SK-N-SH (cell line): ENCODE data around the gene RB1.

Experiments used
- CTCF ChIP-seq: fragments of 200-600 bp; sonication (generic); IDR thresholded peaks from 2 replicates; pipeline ENCODE4 v1.6.1; 2017; ENCODE audit warnings: antibody characterized with exemption, mild to moderate bottlenecking, moderate library complexity
- EZH2phosphoT487 ChIP-seq: fragments of 200-600 bp; sonication (generic); IDR thresholded peaks from 2 replicates; pipeline ENCODE4 v1.6.1; 2017; ENCODE audit warnings: low read depth, mixed run types, mild to moderate bottlenecking, antibody characterized with exemption, moderate library complexity, borderline replicate concordance
- GABPA ChIP-seq: IDR thresholded peaks from 2 replicates; pipeline ENCODE4 v1.4.0; 2012; ENCODE audit warnings: low read depth, mild to moderate bottlenecking
- MXI1 ChIP-seq: IDR thresholded peaks from 2 replicates; pipeline ENCODE4 v1.6.1; 2012; ENCODE audit warnings: mild to moderate bottlenecking, low read depth, low read length, improper control_type of control experiment
- NRF1 ChIP-seq: IDR thresholded peaks from 2 replicates; pipeline ENCODE4 v1.6.1; 2012; ENCODE audit warnings: low read depth, mild to moderate bottlenecking, low read length
- POLR2AphosphoS5 ChIP-seq: IDR thresholded peaks from 2 replicates; pipeline ENCODE4 v1.6.1; 2012; ENCODE audit warnings: low read depth, low read length
- RAD21 ChIP-seq: IDR thresholded peaks from 2 replicates; pipeline ENCODE4 v1.6.1; 2012; ENCODE audit warnings: mild to moderate bottlenecking, low read length
- RCOR1 ChIP-seq: fragments of 150-350 bp; IDR thresholded peaks from 2 replicates; pipeline ENCODE4 v1.6.1; 2017; ENCODE audit warnings: antibody characterized with exemption, low read length
- REST ChIP-seq: IDR thresholded peaks from 2 replicates; pipeline ENCODE4 v1.6.1; 2012; ENCODE audit warnings: mild to moderate bottlenecking, low read depth, low read length, moderate library complexity
- SMC3 ChIP-seq: IDR thresholded peaks from 2 replicates; pipeline ENCODE4 v1.6.1; 2012; ENCODE audit warnings: low read depth, low read length, improper control_type of control experiment
- TCF12 ChIP-seq: IDR thresholded peaks from 2 replicates; pipeline ENCODE4 v1.4.0; 2012
- TF ChIP-seq, protein P1 (sequence below): fragments of 150-350 bp; IDR thresholded peaks from 2 replicates; pipeline ENCODE4 v1.6.1; 2017; ENCODE audit warnings: antibody characterized with exemption, low read length, low read depth, borderline replicate concordance

DNA sequence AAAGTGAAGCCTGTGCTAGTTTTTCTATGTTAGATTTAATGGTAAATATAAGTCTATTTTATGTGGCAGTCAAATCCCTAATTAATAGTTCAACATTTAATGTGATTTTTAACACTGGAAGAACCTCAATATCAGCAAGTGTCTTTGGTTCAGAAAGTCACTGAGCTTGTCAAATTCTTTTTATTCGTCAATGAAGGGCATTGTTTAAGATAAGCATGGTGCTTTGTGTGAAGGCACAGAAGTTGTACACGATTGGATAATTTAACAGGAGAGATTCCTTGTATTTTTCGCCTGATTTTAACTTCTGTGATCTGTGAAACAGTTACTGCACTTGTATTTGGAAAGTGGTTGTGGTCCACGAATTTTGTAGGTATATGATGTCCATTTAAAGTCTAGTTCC lies 30.2 kb upstream of the RB1 start:
- TF ChIP-seq RAD21 (no peak), POLR2AphosphoS5 (no peak), CTCF (no peak), GABPA (no peak), EZH2phosphoT487 (no peak), SMC3 (no peak), TCF12 (no peak), RCOR1 (no peak), MXI1 (no peak), NRF1 (no peak), REST (no peak)
- TF ChIP-seq, protein P1, sequence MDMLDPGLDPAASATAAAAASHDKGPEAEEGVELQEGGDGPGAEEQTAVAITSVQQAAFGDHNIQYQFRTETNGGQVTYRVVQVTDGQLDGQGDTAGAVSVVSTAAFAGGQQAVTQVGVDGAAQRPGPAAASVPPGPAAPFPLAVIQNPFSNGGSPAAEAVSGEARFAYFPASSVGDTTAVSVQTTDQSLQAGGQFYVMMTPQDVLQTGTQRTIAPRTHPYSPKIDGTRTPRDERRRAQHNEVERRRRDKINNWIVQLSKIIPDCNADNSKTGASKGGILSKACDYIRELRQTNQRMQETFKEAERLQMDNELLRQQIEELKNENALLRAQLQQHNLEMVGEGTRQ, result no peak
